Left renal pelvis (tissue), 4 donors: Measurements from ENCODE around the gene TMEM72. TPM values are rescaled to one million over a fixed set of nuclear protein-coding genes. Genes with fewer than 3 reads are reported as not detected.

ENCODE experiments used
- DNase-seq, 4 donors: peaks; one replicate each; pipeline ENCODE4 v3.0.0-alpha.2; 2013; ENCODE audit warnings: low read depth in 4 of 4, low spot score in 3 of 4
- polyA plus RNA-seq, 4 donors: library from polyadenylated mRNA; unstranded; fragments of 120-200 nt; gene quantifications; one replicate each; pipeline ENCODE4 v1.2.1, GENCODE V29; 2013; ENCODE audit not compliant: insufficient read length in 4 of 4

TMEM72 gene
- polyA plus RNA-seq, 4 donors: 1.6 to 77.9 (median 63.0) TPM

DNA sequence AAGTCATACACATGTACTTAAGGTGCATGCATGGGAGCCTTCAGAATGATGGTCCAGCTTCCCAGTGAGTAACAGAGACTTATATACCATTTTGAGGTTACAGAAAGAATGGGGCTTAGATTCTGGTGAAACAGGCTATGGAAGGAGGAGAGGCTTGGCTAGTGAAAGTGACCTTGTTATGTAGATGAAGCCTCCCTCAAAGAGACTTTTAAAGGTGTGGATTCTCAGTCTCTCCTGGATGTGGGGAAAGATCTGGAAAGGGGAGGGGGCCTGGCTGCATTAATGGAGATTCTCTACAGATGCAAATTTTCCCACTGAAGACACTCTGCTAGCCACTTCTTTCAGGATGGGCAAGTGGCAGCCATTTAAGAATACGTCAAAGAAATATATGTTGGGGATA lies 54.0 kb downstream of the TMEM72 start:
- no peak for DNase-seq

DNA sequence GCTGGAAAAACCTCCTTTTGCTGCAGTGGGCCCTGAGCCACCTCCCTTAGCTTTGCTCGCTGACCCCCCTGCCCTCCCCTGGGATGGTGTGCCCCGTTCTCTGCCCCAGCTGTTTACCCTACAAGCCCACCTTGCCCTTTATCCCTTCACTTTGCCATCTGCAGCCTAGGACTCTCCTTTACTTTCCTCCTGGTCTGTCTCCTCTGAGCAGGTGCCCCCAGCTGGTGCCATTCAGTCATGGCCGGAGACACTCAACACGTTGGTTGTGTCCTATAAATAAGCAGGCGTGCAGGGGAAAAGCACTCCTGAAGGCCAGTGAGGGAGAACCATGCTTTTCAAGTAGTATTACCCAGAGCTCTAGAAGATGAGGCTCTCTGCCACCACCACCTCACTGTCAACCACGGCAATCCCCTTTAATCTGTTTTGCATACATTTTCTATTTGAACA lies 54.5 kb downstream of the TMEM72 start:
- DNase-seq: no peak

DNA sequence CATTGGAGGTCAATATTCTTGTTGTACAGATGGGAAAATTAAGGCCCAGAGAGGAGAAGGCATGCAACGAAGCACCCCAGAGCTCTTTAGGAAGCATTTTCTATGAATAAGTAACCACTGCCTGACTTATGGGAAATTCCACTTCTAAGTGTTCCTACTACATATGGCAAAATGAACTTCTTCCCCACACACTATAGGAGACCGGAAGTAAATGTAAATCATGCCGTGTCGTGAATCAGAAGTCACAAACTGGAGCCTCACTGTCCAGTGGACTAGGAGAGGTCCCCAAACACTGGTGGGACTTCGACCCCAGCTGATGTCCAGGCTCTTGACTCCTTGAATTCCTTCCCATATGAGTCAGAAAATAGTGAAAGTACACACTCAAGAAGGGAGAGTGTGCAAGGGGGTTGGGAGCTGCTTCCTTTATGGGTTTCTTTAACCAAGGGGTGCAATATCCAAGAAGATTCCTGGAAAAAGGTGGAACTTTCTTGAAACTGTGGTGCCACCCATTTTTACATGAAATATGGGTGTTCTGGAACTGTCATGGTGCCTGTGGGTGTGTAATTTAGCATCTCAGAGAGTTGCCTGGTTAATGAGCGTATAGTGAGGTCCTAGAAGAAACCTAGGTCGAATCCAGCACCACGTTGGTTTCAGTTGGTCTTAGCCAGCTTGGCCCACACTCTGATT lies 55.1 kb downstream of the TMEM72 start:
- DNase-seq: no peak

DNA sequence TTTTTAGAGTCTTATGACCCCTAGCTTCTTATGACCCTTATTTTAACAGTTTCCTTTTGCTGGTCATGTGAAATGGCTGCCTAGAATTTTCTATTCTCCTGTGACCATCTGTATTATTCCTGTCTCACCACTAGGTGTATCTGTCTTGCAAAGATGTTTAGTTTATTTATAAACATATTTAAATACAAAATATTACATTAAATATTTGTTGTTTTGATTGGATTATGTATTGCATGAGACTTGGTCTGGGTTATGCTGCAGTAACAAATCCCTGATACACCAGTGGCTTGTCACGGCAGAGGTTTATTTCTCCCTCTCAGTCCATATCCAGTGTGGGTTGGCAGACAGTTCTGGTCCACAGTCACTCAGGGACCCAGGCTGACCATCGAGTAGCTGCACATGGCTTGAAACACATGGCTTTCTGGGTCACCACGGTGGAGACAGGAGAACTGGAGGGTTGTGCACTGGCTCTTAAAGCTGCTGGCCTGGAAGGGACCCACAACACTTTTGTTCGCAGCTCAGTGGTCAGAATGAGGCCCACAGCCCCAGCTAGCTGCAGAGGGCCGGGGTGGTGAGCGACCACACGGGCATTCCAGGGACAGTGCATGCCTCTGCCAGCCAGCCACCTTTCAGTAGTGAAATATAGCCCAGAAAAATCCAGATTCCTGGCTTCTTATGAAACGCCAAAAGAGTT lies 55.8 kb downstream of the TMEM72 start:
- no peak for DNase-seq

DNA sequence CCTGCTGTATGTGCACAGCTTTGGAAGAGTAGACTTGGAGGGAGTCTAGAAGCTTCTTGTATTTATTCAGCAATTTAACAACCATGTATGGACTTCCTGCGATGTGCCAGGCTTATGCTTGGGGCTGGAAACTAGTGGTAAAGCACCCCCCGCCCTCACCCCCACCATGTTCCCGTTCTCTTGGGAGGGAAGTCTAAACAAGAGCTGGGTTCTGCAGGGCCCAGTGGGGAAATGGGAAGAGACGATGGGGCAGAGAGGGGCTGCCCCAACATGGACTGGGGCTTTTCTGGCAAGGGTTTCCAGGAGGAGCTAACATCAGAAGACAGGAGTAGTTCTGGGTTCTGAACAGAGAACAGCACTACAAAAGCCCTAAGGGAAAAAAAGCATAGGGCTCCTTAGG lies 56.5 kb downstream of the TMEM72 start:
- DNase-seq: no peak

DNA sequence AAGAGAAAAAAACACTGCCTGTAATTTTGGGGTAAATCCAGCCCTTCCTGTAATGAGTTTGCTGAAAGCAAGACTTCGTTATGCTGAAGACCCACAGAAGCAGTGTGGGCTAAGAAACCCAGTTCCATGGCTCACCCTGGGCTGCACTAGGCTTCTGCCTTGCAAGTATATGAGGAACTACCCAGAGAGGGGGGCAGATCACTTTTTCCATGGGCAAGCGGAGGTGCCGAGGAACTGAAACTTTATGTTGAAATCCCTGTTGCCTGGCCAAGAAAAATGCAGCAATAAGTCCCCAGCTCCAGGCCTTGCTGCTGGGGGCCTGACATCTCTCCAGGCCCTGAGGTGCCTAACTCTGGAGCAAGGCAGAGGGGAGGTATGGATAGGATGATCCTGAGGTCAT lies 57.0 kb downstream of the TMEM72 start:
- DNase-seq: no peak

DNA sequence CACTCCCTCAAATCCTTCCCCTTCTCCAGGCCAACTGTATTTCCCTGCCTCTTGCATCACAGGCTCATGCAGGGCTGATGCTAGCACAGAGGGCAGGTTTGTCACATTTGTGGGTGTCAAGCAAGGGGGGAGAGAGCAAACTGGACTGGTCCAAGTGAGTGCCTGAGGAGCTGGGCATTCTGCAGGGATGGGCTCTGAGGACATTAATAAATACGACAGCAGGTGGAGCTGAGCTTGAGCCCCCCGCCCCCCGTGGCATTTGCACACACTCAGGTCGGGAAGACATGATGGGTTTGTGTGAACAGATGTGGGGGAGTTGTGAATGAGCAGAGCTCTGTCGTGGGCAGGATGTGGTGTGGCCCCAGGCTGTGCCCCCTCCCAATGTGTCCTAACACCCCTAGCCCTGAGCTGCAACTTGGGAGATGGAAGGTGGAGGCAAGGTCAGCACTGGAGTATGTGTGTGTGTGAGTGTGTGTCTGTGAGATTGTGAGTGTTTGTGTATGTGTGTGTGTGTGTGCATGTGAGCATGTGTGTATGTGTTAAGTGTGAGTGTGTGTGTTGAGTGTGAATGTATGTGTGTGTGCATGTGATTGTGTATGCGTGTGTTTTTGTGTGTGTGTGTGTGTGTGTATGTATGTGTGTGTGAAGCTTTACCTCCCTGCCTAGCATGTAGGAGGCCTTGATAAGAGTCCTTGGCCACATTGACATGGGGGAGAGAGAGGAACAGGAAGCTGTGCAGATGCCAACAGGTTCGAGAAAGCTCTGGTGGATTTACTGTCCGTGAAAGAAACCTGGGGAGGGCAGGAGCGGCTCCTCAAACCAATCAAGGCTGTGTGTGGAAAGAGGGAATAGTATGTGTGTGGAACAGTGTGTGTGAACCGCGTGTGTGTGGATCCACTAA lies 57.6 kb downstream of the TMEM72 start:
- no peak for DNase-seq

DNA sequence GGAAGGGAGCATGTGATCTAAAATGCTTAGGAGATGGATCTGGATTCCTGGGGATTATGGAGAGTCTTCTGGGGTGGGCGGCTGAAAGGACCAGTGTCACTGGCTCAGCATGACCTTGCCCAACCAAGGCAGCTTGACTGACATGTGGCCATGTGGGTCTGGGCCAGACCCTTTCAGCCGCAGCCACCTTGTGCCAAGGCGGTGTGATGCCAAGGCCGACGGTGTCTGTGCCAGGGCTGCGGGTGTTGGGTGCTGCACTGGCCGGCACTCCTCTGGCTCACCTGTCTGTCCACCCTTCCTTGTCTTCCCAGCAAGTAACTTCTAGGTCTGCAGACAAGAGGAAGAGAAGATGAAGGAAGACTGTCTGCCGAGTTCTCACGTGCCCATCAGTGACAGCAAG lies 58.7 kb downstream of the TMEM72 start:
- no peak for DNase-seq

DNA sequence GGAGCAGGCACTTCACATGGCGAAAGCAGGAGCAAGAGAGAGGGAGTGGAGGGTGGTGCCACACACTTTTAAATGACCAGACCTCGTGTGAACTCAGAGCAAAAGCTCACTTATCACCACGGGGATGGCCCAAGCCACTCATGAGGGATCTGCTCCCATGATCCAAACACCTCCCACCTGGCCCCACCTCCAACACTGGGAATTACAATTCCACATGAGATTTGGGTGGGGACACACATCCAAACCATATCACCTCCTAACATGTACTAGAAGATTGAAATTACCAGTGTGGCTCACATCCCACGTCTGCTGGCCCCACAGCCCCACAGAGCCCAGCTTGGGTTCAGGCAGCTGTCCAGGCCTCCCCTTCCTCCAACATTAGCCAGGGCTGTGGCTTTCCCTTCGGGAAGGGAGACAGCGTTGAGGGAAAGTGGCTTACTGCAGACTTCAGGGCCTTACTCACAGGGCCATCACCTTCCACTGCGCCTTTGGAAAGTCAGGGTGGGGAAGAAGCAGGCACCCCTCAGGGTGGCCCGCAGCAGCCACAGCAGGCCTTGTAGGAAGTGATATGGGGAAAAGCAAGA lies 59.8 kb downstream of the TMEM72 start:
- DNase-seq: no peak

DNA sequence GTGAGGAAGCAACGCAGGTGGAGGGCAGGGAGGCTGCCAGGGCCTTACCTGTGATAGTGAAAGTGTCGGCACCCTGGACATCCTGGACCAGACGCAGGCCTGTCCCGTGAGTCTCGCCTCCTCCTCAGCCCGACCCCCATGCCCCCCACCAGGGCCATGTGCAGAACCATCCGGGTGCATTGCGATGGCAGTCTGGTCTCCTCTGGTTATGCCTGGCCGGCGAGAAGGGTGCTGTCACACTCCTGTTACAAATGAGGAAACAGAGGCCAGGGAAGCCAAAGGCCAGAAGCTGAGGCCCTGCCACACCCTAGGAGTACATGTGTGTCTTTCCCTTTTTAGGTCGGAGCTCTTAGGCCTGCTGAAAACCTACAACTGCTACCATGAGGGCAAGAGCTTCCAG lies 60.3 kb downstream of the TMEM72 start:
- DNase-seq: no peak

DNA sequence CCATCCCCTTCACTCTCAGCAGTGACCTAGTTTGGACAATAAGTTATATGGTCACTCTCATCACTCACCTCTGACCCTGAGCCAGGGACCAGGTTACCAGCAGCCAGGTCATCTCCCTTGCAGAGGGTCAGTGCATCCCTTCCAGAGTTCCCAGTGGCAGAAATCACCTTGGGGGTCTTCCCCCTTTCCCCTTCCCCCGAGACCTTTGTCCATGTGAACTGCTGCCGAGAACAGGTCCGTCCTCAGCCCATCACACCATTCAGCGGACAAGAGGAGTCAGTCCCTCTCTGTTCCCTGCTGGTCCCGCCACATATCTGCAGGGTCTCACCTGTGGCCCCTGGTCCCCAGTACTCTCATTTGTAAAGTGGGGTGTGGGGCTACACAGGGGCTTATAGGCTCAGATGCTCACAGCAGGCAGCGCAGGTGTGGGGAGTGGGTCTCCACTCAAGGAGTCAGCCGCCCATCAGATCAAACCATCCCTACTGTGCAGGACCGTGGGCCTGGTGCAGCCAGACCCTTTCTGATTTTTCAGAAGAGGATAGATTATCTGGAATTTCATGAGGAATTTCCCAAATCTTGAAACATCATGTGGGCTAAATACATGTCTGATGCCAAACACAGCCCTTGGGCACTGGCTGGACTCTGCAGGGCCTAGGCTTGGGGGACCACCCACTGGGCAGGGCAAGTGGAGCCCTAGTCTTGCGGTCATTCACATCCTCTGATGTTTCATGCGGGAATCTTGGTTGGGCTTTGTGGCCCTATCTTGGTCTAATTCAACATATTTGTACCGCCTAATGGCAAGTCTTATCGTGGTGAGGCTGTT lies 61.0 kb downstream of the TMEM72 start:
- DNase-seq: no peak

DNA sequence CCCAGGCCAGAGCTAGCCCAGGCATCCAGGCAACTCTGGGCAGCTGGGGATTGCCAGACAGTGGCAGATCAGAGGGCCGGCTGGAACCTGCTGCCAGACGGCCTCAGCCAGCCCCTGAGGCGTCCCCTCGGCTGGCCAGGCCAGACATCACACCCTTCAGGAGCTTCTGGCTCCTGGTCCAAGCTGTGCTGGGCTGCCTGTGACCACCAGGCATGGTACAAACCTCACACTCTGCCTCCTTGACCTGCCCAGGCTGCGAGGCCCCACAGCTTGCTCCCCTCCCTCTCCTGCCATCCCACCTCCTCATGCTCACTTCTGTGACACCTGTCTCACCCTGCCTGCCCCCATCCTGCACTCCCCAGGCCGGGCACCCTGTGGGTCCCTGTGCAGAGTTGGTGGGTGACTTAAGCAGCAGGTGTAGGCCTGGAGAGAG lies 61.8 kb downstream of the TMEM72 start:
- DNase-seq: no peak

DNA sequence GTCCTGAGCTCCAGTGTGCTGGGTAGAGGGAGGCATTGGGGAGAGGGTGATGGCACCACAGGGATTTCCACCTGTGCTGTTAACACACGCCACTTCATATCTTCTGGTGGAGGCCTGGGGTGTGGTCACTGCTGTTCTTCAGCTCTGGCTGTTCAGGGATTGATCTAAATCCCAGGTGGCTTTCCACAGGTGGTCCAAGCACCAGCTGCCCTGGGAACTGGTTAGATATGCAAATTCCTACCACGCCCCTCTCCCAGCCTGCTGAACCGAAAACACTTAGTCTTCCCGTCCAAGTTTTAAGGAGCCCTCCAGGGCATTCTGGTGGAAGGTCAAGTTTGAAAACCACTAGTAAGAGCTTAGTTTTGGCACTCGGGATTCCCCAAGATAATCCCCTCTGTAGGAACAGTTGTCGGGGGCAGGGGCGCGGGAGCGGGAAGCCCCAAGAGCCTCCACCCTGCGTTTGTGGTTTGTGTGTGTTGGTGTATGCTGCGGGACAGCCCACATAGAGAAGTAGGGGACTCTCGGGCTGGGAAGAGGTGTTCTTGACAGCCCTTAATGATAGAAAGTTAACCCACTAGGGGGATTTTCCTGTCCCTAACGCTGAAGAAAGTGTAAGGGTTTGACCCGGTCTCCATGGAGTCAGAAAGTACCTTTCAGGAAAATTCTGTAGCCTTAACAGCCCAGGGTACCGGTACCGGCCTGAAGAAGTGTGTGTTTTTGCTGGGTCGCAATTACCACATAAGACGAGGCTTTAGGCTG lies 62.4 kb downstream of the TMEM72 start:
- DNase-seq: no peak

DNA sequence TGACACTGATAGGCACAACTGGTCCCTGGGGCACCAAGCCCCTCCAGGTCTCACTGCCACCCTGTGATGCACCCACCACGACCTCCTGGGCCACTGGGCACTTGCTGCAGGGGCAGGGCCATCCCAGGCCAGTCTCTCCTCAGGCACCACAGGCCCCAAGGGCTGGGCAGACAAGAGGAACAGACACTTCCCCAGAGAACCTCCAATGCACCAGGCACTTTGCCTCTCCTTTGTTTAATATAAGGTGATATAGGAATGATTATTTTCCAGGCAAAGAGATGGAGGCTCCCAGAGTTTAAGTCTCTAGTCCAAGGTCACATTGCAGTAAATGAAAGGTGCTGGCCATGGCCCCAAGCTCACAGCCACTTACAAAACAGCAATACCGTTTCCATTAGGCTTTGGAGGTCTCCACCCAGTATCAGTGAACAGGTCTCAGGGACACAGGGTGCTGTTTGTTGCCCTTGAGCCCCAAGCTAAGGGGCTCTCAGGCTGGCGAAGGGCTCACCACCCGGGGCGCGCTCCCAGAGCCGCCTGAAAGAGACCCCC lies 63.0 kb downstream of the TMEM72 start:
- no peak for DNase-seq

DNA sequence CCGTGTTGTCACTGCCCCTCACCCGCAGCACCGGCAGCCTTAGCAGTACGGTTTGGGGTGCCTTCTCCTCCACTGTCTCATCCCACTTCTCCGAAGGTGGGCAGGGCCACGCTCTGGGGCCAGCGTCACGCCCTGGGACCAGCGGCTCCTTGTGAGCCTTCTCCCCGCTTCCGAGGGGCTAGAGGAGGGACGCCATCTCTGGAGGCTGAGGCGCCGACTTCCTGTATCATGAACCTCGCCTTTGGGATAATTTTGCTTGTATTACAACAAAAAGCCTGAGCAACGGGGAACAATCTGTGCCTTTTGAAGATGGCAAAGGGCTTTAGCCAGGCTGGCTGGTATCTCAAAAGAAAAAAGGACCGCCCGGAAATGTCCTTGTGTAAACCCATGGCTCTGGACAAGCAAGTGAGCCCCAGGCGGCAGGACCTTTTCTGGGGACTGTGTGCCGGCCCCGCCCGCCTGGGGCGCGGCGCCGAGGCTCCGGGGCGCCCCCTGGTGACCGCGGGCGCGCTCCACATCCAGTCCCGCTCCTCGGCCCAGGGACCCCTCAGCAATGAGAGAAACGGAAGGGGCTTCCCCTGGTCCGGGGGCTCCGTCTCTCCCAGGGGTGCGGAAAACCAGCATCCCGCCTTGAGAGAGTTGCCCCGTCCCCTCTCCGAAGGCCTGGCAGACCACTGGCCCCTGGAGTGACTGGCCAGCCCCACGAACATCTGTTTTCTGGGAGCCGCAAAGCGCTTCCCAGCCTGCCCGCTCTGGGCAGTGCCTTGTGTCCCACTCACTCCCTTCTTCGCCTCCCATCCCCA lies 63.7 kb downstream of the TMEM72 start:
- DNase-seq: no peak

DNA sequence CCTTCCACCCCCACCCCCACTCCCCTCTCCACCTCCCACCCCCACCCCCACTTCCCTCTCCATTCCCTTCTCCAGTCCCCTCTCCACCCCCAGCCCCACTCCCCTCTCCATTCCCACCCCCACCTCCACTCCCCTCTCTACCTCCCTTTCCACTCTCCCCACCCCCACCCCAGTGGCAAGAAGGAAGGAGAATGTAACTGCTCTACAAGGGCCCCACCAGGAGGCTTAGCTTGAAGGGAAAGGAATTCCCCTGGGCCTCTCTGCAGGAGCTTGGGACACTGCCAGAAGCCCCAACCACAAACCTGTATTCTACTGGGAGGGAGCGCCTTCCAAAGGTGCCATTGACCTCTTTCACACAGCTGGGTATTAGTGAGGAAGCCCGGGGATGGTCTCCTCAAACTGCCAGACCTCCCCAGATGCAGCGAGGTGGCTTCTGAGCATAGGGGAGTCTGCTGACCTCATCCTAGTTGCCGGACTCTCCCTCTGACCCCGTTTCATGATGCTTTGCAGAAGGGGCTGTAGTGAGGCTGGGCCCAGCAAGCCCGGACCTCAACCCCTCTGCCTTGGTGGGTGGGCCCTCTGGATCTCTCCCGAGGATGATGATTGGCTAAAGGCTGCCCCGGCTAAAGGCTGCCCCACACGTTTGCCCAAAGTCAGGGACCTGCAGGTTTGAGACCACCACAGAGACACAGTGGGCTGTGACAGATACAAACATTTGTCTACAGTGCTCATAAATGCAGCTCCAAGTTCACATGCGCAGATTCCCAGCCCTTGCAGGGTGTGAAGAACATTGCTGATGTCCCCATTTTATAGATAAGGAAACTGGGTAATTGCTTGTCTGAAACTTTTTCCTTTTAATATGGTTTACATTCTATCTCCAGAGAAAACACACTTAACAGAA lies 64.5 kb downstream of the TMEM72 start:
- DNase-seq: no peak
